HG03175 (cell line): ENCODE data around the gene SLC5A7.

Source experiments
- ATAC-seq: cut with Tn5 transposase; IDR thresholded peaks from one replicate; pipeline ENCODE4 v1.9.1; 2021; ENCODE audit warnings: mild to moderate bottlenecking, moderate library complexity; ENCODE audit not compliant: unreplicated experiment

The SLC5A7 gene

GRCh38 chr2:108061439-108062042 is 75.2 kb downstream of the SLC5A7 start:
- ATAC-seq: no peak
